Activated CD4-positive, alpha-beta T cell treated with anti-CD3 and anti-CD28 coated beads, Interleukin-2, amount 50 U/mL, for 1 hour (primary cell): ENCODE measurements around the gene PHLDA1.
"Not testable (repeated sequence)": the region's sequence is repeated elsewhere in the genome, so short reads cannot be mapped to it uniquely, and the experiment has no call there.

ENCODE experiments used
- DNase-seq: peaks from one replicate; pipeline ENCODE4 v3.0.0-alpha.2; 2020

The PHLDA1 gene

DNA sequence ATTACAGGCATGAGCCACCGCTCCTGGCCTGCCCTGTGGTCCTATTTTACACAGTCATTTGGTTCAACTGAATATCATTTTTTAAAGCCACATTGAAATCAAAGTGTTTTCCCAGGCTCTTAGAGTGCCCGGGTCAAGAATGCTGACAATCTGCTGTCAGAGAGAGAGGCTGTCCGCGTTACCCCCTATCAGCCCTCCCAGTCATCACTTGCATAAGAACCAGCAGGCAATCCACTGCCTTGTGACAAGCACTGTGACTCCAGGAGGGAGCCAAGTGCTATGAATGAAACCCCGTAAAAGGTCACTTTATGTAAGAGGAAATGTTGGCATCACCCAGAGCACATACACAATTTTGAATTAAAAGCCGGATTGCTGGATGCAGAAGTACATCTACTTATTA, 13.5 kb downstream of the PHLDA1 start:
- no peak for DNase-seq

DNA sequence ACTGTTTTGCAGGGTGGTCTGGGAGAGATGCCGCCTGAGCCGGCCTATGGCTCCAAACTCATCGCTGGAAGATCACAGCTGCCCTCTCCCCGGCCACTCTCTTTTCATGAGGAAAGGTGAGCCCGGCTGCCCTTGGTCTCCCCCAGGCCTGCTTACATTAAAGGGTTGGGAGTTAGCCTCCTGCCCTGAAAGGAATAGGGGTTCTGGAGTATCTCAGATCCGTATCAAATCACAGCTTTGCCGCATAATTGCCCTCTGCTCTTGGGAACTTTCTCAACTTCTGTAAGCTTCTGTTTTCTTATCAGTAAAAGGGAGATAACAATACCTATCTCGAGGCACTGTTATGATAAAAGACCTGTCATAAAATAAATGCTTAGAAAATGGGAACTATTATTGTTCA, 17.6 kb downstream of the PHLDA1 start:
- DNase-seq, result no peak

DNA sequence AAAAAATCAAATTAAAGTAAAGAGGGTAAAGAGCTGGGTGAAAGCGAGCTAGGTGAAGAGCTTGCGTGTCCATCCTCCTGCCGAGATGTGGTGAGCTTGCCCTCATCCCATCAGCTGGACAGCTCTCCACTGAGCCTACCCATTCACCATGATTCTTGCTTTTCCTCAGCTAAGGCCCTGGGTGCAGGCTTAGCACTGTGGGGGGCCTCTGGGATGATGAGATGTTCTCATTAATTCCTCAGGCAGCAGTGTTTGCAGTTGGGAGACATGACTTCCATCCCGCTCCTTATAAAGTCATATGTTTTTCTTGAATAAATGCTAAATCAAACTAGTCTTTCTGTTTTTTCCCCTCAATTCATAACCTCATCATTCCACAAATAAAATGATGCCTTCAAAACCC, 18.0 kb downstream of the PHLDA1 start:
- no peak for DNase-seq

DNA sequence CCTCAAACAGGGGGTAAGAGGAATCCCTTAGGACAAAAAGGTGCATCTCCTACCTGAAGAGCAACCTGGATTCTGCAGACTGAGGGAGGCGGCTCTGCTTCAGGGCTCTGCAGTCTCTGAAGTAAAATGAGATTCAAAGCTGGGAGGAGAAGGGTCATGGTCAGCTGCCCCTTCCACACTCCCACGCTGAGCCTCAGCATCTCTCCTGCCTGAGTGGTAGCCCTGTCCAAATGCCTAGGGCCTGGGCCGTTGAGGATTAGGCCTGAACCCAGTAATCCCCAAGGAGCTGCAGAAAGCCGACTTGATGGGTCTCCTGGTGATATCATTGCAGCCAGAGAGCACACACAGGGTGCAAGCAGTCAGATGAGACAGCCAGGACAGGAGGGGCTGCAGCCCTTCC, 18.9 kb downstream of the PHLDA1 start:
- DNase-seq, result no peak

DNA sequence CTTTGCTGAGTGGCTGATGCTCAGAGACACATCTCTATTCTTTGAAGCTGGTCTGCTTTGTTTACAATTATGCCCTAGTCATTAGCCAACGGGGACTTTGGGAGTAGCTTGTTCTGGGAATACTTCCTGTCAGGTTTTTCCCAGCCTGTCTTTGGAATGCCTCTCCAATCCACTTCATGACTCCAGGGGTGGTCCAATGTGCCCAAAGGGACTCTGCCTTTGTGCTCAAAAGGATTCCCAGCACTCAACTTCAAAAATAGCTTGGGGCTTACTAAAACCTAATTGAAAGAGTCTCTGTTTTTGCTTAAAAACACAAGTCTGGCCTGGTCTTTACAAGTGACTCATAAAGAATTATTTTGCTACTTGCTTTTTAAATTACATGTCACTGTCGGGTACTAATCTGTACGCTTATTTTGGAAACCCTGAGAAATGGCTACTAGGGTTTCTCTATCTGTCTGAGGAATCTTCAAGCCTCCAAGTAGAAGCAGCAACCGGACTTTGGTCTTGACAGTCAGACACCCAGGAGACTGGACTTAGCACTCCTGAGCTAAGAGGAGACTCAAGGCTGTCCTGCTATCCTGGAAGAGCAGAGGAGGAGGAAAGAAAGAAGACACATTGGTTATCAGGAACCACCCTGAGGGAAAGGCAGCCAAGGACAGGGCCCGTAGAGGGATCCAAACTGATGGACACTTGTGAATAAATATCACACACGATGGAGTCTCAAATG, 20.7 kb downstream of the PHLDA1 start:
- DNase-seq, result no peak

DNA sequence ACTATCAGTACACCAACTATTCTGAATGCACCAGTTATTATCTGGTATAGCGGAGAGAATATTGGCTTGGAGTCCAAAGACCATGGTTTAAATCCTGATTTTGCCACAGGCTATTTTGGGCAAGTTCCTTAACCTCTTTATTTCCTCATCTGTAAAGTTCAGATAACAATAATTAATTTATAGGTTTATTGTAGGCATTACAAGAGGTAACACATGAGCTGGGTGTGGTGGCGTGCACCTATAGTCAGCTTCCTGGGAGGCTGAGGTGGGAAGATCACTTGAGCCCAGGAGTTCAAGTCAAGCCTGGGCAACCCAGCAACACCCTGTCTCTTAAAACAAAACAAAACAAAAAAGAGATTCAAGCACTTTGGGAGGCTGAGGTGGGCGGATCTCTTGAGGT, 23.1 kb downstream of the PHLDA1 start:
- DNase-seq, result no peak

DNA sequence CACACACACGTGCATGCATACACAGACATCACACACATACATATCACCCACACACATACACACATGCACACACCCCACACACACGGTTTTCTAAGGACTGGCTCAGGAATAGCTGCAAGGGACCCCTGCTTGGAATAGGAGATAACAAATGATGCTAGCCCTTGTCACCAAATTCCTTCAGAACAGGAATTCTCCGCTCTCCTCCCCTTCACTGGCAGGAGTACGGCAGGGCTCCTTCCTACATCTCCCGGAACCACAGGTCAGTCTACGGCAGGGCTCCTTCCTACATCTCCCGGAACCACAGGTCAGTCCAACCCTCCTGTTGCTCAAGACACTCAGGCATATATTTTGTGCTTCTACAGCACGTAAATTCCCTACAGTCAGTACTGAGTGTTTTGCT, 23.9 kb downstream of the PHLDA1 start:
- DNase-seq, result no peak

DNA sequence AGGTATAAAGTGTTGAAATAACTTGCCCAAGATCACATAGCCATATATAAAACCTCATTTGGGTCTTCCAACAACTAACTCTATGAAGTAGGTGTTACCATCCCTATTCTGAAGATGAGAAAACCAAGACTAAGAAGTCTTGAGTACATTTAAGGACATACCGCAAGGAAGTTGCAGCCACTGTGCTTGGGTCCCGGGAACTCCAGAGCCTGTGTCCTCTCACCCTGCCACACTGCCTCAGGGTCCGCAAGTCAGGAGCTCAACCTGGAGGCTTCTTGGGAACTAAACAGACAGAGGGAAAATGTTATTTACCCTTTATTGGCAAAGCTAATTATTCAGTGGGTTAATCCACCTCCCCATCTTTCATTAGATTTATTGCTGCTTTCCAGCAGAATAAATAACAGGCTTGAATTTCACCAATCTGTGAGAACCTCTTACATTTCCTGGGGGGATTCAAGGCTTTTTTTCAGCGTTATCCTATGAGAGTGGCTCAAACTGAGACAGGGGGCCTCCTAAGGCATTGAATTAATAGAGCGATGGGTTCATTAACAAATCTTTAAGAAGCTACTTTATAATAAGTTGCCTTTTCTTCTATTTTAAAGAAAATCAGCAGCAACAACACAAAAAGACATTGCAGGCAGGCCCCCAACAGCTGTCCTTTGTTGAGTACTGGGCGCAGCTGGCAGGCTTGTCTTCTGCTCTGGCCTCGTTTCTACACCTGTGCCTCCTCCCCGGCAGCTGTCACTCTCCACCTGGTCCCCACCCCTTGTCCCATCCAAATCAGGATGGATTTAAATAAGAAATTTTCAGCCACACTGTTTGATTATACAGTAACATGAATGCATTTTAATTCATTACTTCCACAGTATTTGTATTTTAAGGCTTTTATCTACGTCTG, 25.3 kb downstream of the PHLDA1 start:
- no peak for DNase-seq

DNA sequence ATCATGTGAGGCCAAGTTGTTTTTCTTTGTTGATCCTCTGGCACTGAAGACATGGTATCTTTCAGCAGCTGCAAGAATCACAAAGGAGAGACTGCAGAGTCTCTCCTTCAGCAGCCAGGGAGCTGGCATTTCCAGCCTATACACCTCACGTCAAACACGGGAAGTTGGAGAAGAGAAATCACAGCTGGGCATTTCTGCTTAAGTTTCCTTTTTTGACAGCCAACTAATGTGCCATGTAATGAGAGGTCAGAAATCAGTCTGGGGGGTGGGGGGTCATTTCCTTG, 28.3 kb downstream of the PHLDA1 start:
- DNase-seq, result no peak

DNA sequence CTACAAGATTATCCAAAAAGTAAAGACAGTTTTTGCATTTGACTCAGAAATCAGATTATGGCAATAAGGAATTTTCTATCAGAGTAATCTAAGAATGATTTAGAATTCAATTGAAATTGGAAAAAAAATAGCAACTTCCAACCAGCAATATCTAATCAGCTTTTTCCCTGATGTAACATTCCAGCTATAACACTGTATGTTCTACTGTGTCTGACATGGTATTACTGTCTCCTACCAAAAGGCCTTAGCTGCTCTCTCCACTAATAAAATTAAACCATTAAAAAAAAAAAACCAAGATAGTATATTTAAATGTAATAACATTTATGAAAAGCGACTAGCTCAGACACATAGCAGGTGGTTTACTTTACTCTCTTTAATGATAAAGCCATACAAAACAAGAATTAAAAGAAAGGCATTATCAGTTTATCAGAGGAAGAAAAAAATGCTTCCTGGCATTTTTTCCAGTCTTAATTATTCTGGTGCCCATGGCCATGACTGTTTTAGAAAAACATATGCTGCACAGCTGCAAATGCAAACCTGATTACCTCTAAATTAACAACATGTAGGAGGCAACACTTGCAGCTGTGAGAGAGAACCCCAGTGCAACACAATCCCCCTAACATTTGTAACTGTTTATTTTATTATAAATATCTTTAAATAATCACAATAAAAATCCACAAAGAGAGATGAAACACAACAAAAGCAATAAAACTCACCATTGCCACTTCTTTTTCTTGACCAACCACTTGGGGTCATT, 28.8 kb downstream of the PHLDA1 start:
- DNase-seq, result no peak

DNA sequence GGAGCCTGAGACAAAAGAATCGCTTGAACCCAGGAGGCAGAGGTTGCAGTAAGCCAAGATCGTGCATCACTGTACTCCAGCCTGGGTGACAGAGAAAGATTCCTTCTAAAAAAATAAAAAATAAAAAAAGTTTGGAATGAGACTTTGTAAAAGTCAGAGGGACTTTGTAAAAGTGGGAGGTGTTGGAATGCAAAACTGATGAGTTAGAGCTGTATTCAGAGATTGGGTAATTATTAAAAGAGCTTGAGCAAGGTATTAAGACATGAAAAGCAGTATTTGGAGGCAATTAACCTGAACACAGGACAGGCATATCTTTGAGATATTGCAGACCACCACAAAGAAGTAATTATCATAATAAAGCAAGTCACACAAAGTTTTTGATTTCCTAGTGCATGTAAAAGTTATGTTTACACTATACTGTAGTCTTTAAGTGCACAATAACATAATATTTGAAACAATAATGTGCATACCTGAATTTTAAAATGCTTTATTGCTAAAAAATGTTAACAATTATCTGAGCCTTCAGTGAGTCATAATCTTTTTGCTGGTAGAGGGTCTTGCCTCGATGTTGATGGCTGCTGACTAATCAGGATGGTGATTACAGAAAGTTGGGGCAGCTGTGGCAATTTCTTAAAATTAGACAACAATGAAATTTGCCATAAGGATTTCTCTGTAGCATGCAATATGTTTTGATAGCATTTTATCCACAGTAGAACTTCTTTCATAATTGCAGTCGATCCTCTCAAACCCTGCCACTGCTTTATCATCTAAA, 33.1 kb downstream of the PHLDA1 start:
- DNase-seq, result no peak

DNA sequence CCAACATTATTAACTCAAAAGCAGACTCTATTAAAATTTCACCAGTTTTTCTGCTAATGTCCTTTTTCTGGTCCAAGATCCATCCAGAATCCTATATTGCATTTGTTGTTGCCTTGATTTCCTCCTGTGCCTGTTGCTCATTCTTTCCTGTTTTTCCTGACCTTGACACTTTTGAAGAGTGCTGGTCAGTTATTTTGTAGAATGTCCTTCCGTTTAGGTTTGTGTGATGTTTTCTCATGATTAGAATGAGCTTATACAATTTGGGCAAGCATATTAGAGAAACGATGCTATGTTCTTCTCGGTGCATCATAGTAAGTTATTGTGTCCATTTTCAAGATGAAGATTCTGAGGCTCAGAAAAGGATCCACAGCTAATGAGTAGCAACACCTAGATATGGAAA, 33.9 kb downstream of the PHLDA1 start:
- no peak for DNase-seq

DNA sequence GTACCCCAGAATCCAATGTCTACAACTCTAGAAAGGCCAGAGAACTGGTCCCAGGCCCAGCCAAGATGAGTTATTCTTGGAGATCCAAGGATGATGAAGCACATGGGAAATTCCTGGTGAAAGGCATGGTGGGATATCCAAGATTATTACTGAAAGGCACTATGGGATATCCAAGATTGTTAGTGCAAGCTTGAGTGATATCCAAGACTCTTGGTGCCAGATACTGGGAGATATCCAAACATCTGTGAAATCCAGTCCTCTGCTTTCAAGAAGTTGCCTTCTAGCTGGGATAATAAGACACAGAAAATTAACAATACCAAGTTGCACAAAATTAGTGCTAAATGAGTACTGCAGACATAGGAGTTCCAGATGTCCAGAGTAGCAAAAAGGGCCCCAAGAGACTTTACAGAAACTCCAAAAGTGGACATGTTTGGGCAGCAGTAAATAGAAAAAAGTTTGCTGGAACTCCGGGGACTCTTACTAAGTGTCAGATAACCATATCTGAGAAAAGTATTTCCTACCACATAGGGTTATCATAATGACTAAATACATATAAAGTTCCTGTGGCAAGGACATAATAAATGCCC, 34.6 kb downstream of the PHLDA1 start:
- DNase-seq, result no peak

DNA sequence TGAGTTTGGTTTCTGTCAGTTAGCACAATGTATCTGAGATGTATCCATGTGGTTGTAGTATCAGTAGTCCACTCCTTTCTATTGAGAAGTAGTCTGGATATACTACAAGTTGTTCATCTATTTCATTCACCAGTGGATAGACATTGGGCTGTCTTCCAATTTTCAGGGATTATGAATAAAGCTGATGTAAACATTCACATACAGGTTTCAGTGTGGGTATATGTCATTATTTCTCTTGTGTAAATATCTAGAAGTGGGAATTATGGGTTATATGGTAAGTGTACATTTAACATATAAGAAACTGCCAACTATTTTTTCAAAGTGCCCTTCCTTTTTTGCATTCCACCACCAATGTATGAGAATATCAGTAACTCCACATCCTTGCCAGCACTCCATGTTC, 35.9 kb downstream of the PHLDA1 start:
- no peak for DNase-seq

DNA sequence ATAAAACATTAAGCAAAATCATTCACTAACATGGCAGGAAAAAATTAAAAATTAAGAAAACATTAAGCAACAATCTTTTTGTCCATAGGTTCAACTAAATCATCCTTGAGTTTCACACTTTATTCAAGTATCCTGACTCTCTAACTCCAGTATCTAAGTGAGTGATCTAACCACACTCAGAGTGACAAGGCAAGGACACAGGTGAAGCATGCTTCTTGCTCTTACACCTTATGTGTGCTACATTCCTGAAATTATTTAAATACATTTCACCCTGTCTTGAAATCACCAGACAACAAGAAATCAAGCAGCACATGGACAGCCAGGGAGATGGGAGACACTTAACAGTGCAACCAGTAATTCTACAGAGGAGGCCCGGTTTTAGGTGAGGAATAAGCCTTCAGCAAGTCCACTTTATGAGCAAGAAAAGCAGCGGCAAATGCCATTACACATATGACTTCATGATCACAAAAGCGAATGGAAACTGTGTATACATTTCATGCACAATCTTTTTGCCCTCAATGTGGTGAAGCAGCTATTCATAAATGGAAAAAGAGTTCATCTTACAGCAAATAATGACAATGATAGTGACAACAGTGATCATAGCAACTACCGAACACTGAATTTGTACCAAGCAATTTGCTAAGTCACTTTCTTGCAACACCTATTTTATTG, 37.4 kb downstream of the PHLDA1 start:
- no peak for DNase-seq

DNA sequence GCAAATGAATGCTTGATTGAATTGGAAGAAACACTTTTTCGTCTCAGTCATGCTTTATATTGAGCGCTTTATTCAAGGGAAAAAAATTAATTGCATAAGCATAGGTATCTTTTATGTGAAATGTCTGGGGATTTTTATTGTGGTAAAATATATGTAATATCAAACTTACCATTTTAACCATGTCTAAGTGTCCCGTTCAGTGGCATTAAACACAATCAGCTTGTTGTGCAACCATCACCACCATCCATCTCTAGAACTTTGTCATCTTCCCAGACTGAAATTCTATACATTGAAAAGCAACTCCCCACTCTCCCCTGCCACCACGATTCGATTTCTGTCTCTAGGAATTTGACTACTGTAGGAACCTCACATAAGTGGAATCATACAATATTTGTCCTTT, 39.8 kb downstream of the PHLDA1 start:
- no peak for DNase-seq

DNA sequence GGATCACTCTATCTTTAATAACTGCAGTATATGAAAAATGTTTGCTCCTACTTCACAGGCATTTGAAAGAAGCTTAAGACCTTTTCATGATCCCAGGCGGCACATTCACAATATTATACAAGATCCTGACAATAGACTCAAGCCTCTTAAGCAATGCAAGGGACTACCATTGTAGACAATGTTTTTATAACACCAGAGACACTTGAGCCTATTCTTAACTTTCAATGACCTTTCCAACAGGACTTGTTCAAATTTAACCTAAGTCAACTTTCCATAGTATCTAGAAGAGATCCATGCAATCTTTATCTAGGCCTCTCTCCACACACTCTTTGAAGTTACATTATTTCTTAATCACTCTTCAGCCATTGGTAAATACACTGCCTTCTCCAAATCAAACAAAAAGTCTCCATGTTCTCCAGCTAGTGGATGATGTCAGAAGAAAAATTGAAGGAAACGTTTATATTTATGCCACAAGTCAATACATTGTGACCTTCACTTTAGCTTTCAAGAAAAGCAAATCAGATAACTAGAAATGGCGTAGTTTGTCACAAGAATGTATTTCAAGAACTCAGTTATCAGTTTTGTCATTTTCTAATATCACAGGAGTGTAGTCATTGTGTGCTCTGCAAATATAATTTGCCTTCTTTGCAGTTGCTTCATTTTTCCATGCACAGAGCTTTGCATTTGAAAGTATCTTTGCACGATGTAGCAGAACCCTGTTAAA, 41.2 kb downstream of the PHLDA1 start:
- no peak for DNase-seq

DNA sequence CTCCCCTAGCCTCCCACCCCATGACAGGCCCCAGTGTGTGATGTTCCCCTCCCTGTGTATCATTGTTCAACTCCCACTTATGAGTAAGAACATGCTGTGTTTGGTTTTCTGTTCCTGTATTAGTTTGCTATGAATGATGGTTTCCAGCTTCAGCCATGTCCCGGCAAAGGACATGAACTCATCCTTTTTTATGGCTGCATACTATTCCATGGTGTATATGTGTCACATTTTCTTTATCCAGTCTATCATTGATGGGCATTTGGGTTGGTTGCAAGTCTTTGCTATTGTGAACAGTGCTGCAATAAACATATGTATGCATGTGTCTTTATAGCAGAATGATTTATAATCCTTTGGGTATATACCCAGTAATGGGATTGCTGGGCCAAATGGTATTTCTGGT, 43.9 kb downstream of the PHLDA1 start:
- DNase-seq, result not testable (repeated sequence)

DNA sequence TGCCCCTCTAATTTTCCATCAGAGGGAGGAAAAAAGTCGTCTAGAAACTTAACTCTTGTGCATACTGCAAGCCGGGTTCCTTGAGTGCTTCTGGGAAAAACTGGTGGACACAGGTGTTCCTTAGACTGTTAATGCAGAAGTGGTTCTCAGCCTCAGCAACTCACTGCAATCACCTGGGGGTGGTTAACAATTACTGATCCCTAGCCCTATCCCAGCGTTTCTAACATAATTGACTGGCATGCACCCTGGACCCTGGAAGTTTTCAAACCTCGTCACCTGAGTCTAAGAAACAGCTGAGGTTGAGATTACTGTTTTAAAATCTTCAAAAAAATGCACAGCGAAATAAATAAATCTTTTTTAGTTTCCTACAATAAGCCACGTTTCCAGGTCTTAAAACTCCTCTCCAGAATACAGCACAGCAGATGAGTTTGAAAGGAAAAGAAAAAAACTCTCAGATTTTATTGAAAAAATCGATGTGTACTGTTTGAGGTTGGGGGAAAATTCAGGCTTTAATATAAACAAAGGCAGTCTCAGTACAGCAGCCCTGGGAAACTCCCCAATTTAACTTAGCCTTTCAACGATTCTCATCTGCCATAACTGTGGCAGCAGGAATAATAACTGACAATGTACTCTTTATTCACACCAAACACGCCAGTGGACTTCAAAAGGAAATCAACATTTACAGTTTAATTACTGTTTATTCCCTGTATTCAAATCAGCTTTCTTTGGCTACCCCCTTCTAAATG, 45.4 kb downstream of the PHLDA1 start:
- DNase-seq, result no peak

DNA sequence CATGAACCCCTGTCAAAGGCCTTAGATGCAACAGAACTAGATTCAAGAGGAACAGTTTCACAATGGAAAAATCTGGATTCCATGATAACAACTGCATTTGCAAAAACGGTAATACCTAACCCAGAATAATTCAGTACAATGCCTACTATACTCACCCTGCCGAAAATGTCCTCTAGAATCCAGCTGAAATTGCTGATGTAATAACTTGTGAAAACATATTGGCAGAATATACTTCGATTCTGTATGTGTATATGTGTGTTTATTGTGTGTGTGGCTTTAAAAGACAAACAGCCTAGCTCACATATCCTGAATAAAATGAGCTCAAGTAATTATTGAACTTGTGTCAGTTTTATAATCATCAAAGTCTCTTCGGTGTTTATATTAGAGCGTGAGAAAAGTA, 46.0 kb downstream of the PHLDA1 start:
- DNase-seq, result no peak
